ENCODE measurements around the gene HOXB3.

HOXB3 gene

GRCh38 chr17:48528153-48528935 lies 61.7 kb downstream of the HOXB3 start:
- H3K4me1 ChIP-seq (ENCODE audit: control insufficient read depth, insufficient read depth, low read length): no peaks in the 10 kb centered on the region
- no peak for DNase-seq (ENCODE audit: low read depth)
- H3K27me3 ChIP-seq (replicated peaks; ENCODE audit: control insufficient read depth, insufficient read depth, low read length): peaks cover 14% of the 10 kb centered on the region
- H3K9ac ChIP-seq (ENCODE audit: low read length): no peak overlapping the region
- no peaks in the 10 kb centered on the region for H3K36me3 ChIP-seq (ENCODE audit: control insufficient read depth, insufficient read depth, low read length, severe bottlenecking)
- H3K9me3 ChIP-seq (ENCODE audit: control insufficient read depth, low read length): no peaks in the 10 kb centered on the region
- H3K4me3 ChIP-seq (ENCODE audit: low read length): no peak overlapping the region

DNA sequence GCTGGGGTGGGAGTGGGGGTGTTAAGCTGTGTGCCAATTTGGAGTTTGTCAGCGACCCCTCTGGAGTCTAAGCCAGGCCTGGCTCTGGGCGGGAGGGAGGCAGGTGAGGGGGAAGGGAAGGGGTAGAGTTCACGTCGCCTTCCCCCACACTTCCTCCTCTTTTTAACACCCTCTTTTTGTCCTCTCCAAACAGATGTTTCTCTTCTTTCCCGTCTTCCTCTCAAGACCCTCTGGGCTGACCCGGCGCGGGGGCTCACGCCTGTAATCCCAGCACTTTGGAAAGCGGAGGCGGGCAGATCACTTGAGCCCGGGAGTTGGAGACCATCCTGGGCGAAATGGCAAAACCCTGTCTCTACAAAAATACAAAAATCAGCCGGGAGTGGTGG lies 62.5 kb downstream of the HOXB3 start:
- Histone ChIP-seq H3K36me3 (ENCODE audit: control insufficient read depth, insufficient read depth, low read length, severe bottlenecking) (no peaks in the 10 kb centered on the region), H3K9me3 (ENCODE audit: control insufficient read depth, low read length) (no peaks in the 10 kb centered on the region), H3K4me1 (ENCODE audit: control insufficient read depth, insufficient read depth, low read length) (peaks cover 3% of the 10 kb centered on the region), H3K4me3 (ENCODE audit: low read length) (no peak overlapping the region), H3K27me3 (replicated peaks; ENCODE audit: control insufficient read depth, insufficient read depth, low read length) (peaks cover 14% of the 10 kb centered on the region), H3K9ac (ENCODE audit: low read length) (no peak overlapping the region)
- DNase-seq (ENCODE audit: low read depth): no peak

DNA sequence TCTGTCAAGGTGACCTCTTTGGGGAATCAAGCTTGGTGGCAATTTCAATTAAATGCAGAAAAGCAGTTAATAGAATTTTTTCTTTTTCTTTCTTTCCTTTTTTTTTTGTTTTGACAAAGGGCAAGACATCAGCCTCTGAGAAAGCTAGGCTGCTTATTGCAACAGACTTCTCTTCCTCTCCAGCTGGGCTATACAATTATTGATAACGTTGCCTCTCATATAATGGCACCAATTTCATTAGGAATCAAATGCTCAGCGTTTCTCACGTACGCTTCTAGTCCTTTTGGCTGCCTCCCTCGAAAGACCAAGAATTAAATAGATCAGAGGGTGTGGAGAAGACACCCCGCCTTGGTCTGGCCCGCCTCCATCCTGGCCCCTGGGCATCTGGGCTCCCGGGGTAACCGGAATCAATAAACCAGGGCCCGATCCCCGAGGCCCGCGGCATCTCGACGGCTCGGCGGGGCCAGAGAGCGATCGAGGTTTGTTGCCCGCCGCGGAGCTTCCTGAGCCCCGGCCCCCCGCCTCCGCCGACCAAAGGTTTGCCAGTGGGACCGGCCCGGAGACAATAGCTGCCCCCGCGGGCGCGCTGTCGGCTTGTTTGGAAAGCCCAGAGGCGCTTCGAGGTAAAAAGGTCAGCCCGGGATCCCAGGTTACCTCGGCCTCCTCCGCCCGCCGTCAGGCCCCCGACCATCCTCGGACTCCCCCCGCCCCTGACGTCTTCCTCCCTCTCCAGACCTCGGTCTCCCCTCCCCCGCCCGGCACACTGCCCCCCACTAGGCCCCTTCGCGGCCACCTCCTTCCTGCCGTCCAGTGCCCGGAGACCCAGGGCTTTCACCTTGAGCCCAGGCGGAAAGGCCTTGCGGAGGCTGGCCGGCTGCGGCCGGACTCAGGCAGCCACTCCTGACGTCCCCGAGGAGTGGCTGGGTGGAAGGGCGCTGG lies 63.2 kb downstream of the HOXB3 start:
- peaks cover 9% of the 10 kb centered on the region for H3K4me1 ChIP-seq (ENCODE audit: control insufficient read depth, insufficient read depth, low read length)
- H3K9ac ChIP-seq (ENCODE audit: low read length): no peak overlapping the region
- DNase-seq (ENCODE audit: low read depth): no peak
- no peak overlapping the region for H3K4me3 ChIP-seq (ENCODE audit: low read length)
- H3K36me3 ChIP-seq (ENCODE audit: control insufficient read depth, insufficient read depth, low read length, severe bottlenecking): no peaks in the 10 kb centered on the region
- H3K27me3 ChIP-seq (replicated peaks; ENCODE audit: control insufficient read depth, insufficient read depth, low read length): peaks cover 14% of the 10 kb centered on the region
- no peaks in the 10 kb centered on the region for H3K9me3 ChIP-seq (ENCODE audit: control insufficient read depth, low read length)

DNA sequence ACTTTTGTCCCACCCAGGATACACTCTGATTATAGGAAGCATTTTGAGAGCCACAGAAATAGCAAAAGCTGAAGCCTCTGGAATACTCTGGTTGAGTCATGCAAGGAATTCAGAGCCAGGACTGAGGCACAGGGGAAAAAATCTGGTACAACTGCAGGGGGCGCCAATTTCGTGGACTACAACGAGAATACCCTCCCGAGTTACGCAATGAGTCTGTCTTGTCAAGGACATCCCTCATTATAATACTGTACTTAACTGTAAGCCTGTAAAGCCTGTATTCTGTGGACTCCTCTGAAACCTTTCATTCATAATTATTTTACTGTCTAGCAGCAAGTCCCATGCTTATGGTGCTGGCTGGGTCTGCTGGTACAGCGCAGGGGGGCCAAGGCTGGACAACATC lies 67.0 kb downstream of the HOXB3 start:
- Histone ChIP-seq H3K36me3 (ENCODE audit: control insufficient read depth, insufficient read depth, low read length, severe bottlenecking) (no peaks in the 10 kb centered on the region), H3K9me3 (ENCODE audit: control insufficient read depth, low read length) (no peaks in the 10 kb centered on the region), H3K27me3 (replicated peaks; ENCODE audit: control insufficient read depth, insufficient read depth, low read length) (peaks cover 7% of the 10 kb centered on the region), H3K4me1 (ENCODE audit: control insufficient read depth, insufficient read depth, low read length) (peaks cover 11% of the 10 kb centered on the region), H3K9ac (ENCODE audit: low read length) (no peak overlapping the region), H3K4me3 (ENCODE audit: low read length) (no peak overlapping the region)
- no peak for DNase-seq (ENCODE audit: low read depth)

- no peaks in the 10 kb centered on the region for H3K36me3 ChIP-seq (ENCODE audit: control insufficient read depth, insufficient read depth, low read length, severe bottlenecking)
- no peak for DNase-seq (ENCODE audit: low read depth)
- H3K27me3 ChIP-seq (replicated peaks; ENCODE audit: control insufficient read depth, insufficient read depth, low read length): peaks cover 7% of the 10 kb centered on the region
- H3K9me3 ChIP-seq (ENCODE audit: control insufficient read depth, low read length): no peaks in the 10 kb centered on the region
- H3K4me3 ChIP-seq (ENCODE audit: low read length): no peak overlapping the region
- peaks cover 11% of the 10 kb centered on the region for H3K4me1 ChIP-seq (ENCODE audit: control insufficient read depth, insufficient read depth, low read length)
- no peak overlapping the region for H3K9ac ChIP-seq (ENCODE audit: low read length)
Observed at GRCh38 chr17:48522031-48522653, 67.9 kb downstream of the HOXB3 start.

GRCh38 chr17:48520631-48521079 lies 69.4 kb downstream of the HOXB3 start:
- H3K9ac ChIP-seq (ENCODE audit: low read length): no peak overlapping the region
- no peak for DNase-seq (ENCODE audit: low read depth)
- H3K9me3 ChIP-seq (ENCODE audit: control insufficient read depth, low read length): no peaks in the 10 kb centered on the region
- H3K36me3 ChIP-seq (ENCODE audit: control insufficient read depth, insufficient read depth, low read length, severe bottlenecking): no peaks in the 10 kb centered on the region
- no peak overlapping the region for H3K4me3 ChIP-seq (ENCODE audit: low read length)
- no peaks in the 10 kb centered on the region for H3K27me3 ChIP-seq (replicated peaks; ENCODE audit: control insufficient read depth, insufficient read depth, low read length)
- peaks cover 18% of the 10 kb centered on the region for H3K4me1 ChIP-seq (ENCODE audit: control insufficient read depth, insufficient read depth, low read length)

DNA sequence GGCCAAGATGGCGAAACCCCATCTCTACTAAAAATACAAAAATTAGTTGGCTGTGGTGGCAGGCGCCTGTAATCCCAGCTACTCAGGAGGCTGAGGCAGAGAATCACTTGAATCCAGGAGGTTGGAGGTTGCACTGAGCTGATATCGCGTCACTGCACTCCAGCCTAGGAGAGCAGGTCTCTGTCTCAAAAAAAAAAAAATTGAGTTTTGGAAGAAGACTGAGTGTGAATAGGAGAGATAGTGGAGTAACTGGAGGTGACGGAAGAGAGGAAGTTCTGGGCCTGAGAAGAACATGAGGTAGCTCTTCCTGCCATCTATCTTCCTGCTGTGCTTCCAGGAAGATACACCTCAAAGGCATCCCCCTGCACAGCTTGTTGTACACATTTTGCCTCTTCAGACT lies 70.6 kb downstream of the HOXB3 start:
- Histone ChIP-seq H3K4me3 (ENCODE audit: low read length) (no peak overlapping the region), H3K36me3 (ENCODE audit: control insufficient read depth, insufficient read depth, low read length, severe bottlenecking) (no peaks in the 10 kb centered on the region), H3K9me3 (ENCODE audit: control insufficient read depth, low read length) (no peaks in the 10 kb centered on the region), H3K9ac (ENCODE audit: low read length) (no peak overlapping the region), H3K27me3 (replicated peaks; ENCODE audit: control insufficient read depth, insufficient read depth, low read length) (no peaks in the 10 kb centered on the region), H3K4me1 (ENCODE audit: control insufficient read depth, insufficient read depth, low read length) (peaks cover 18% of the 10 kb centered on the region)
- DNase-seq (ENCODE audit: low read depth): no peak

- Histone ChIP-seq H3K36me3 (ENCODE audit: control insufficient read depth, insufficient read depth, low read length, severe bottlenecking) (no peaks in the 10 kb centered on the region), H3K4me1 (ENCODE audit: control insufficient read depth, insufficient read depth, low read length) (peaks cover 14% of the 10 kb centered on the region), H3K9me3 (ENCODE audit: control insufficient read depth, low read length) (no peaks in the 10 kb centered on the region), H3K27me3 (replicated peaks; ENCODE audit: control insufficient read depth, insufficient read depth, low read length) (no peaks in the 10 kb centered on the region), H3K9ac (ENCODE audit: low read length) (no peak overlapping the region), H3K4me3 (ENCODE audit: low read length) (no peak overlapping the region)
- DNase-seq (ENCODE audit: low read depth): no peak
Observed at GRCh38 chr17:48517478-48517877, 72.6 kb downstream of the HOXB3 start.

DNA sequence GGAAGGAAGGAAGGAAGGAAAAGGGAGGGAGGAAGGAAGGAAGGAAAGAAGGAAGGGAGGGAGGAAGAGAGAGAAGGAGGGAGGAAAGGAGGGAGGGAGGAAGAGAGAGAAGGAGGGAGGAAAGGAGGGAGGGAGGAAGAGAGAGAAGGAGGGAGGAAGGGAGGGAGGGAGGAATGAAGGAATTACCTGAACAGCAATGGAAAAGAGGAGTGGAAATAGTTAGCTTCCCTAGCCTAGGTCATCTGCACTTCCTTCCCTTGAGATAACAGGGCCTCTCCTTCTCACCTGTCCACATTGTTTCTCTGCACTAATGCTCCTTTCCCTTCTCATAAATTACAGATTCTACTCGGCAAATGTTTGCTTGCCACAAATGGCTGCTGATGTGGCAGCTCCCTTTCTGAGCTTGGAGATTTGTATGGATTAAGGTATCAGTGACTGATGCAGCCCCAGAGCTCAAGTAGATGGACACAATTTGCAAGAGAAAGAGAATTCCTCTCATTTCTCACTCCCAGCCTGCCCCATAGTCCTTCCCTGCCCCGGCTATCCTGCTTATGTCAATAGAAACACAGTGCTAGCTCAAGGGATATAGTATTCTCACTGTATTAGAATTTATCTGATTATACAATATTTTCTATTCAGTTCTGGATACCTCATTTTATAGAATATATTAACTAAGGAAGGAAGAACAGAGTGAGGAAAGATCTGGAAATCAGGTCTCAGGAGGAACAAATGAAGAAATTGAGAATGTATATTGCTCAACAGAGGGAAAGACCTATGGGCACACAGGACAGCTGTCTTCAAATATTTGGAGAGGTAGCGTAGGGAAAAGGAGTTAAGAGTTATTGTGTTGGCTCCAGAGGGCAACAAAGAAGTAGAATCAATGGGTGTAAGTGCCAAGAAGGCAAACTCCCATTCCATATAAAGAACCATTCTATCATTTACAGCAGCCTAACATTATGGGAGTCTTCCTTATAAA lies 73.8 kb downstream of the HOXB3 start:
- Histone ChIP-seq H3K4me3 (ENCODE audit: low read length) (no peak overlapping the region), H3K9me3 (ENCODE audit: control insufficient read depth, low read length) (no peaks in the 10 kb centered on the region), H3K36me3 (ENCODE audit: control insufficient read depth, insufficient read depth, low read length, severe bottlenecking) (no peaks in the 10 kb centered on the region), H3K4me1 (ENCODE audit: control insufficient read depth, insufficient read depth, low read length) (peaks cover 12% of the 10 kb centered on the region), H3K27me3 (replicated peaks; ENCODE audit: control insufficient read depth, insufficient read depth, low read length) (no peaks in the 10 kb centered on the region), H3K9ac (ENCODE audit: low read length) (no peak overlapping the region)
- DNase-seq (ENCODE audit: low read depth): no peak

DNA sequence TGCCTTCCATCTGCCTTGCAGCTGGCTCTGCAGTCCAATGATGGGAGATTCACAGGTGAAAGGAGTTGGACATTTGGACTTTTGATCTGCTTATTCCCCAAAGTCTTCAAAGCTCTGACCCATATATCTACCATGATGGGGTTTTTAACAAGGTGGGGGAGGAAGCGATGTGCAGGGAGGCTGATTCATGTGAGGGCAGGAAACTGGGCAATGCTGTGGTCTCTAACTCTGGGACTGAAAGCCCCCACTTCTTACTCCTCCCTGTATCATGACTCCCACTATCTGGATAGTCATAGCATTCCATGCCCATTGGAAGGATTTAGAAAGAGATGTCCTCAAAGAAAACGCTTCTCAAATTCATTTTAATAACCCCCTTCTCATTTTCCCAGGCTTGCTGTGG lies 75.6 kb downstream of the HOXB3 start:
- peaks cover 21% of the 10 kb centered on the region for H3K4me1 ChIP-seq (ENCODE audit: control insufficient read depth, insufficient read depth, low read length)
- no peaks in the 10 kb centered on the region for H3K36me3 ChIP-seq (ENCODE audit: control insufficient read depth, insufficient read depth, low read length, severe bottlenecking)
- H3K4me3 ChIP-seq (ENCODE audit: low read length): no peak overlapping the region
- no peak for DNase-seq (ENCODE audit: low read depth)
- H3K27me3 ChIP-seq (replicated peaks; ENCODE audit: control insufficient read depth, insufficient read depth, low read length): no peaks in the 10 kb centered on the region
- no peaks in the 10 kb centered on the region for H3K9me3 ChIP-seq (ENCODE audit: control insufficient read depth, low read length)
- no peak overlapping the region for H3K9ac ChIP-seq (ENCODE audit: low read length)

Measured in adipocyte (in vitro differentiated cells).